C1 segment of cervical spinal cord (tissue), 14 donors: ENCODE data around the gene CFAP46.
"Not testable (repeated sequence)": the region's sequence is repeated elsewhere in the genome, so short reads cannot be mapped to it uniquely, and the experiment has no call there.

Experiments
- DNase-seq, 14 donors: peaks; one replicate each; lab custom pipeline; 2025; lab: John Stamatoyannopoulos, UW

CFAP46 gene

GRCh38 chr10:132929480-132929879, 12.9 kb downstream of the CFAP46 start:
- no peak for DNase-seq

DNA sequence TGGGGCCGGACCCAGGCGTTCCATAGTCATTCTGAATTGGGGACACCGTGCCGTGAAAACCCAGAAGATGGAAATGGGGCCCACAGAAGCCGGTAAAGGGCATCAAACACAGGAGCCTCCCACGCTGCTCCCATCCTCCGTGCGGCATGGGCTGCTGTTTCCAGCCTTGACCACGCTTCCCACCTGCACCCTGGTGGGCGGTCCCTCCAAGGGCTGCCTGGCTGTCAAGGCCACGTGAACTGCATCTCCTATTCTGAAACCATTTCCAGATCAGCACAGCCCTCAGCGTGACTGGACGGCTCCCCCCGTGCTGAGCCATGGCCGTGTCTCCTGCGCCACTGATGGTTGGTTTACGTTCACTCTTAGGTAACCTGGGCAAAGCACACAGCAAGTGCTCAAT, 14.1 kb downstream of the CFAP46 start:
- DNase-seq = no peak

- no peak for DNase-seq
These were observed 14.5 kb downstream of the CFAP46 start for GRCh38 chr10:132927824-132928223.

- DNase-seq = no peak
These were observed 15.4 kb downstream of the CFAP46 start for GRCh38 chr10:132926777-132927650.

GRCh38 chr10:132926070-132926469, 16.3 kb downstream of the CFAP46 start:
- no peak for DNase-seq

- no peak for DNase-seq
These were observed 16.8 kb downstream of the CFAP46 start for GRCh38 chr10:132925614-132926013.

- DNase-seq = no peak
These were observed 17.3 kb downstream of the CFAP46 start for GRCh38 chr10:132925071-132925561.

- no peak for DNase-seq
These were observed 18.1 kb downstream of the CFAP46 start for GRCh38 chr10:132924046-132924952.

DNA sequence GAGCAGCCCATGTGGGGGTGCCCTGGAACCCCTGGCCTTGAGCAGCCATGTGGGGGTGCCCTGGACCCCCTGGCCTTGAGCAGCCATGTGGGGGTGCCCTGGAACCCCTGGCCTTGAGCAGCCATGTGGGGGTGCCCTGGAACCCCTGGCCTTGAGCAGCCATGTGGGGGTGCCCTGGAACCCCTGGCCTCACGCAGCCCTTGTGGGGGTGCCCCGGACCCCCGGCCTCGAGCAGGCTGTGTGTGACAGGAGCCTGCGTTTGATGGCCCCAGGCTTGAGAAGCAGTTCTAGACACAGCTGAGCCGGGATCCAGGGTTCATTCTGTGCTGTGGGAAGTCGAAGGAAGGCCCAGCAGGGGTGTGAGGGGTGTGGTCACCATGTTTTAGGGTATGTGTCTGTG, 19.0 kb downstream of the CFAP46 start:
- DNase-seq = not testable (repeated sequence)

GRCh38 chr10:132922872-132923271, 19.5 kb downstream of the CFAP46 start:
- no peak for DNase-seq

DNA sequence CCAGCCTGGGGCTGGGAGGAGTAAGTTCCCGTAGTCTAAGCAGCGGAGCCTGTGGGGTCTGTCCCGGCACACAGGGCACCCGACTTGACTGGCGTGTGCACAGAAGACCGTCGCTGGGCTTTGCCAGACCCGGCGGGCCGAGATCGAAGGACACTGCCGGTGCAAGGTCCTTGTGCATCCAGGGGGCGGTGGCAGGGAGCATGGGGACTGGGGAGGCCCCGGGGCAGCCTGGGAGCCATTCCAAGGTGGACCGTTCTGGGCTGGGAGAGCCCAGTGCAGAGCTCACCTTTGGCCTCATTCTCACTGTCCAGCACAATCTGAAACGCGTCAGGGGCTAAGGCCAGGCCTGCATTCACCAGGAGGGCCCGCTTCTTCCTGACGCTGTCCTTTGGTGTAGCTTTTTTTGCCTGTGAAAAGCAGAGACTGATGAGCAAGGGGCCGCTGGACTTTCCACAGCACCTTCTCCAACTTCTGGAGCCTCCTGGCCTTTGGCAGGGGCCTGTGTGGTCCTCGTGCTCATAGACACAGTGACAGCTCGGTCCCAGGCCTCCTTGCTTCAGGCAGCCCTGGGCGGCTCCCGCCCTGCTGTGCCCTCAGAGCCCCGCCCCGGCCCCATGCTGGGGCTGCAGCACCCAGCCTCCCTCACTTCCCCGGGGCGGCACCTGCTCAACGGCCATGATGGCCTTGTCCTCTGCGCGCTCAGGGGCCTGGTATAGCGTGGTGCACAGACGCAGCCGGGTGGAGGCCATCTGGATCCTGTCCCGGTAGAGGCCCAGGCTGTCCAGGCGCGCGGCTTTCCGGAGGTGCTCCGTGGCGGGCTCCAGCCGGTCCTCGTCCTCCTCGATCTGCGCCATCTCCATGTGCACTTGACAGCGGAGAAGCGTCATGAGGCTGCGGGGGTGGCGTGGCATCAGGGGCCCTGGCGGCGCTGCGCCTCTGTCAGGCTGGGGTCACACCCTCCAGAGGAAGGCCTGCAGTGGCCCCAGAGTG, 20.3 kb downstream of the CFAP46 start:
- DNase-seq = no peak

- no peak for DNase-seq
These were observed 21.3 kb downstream of the CFAP46 start for GRCh38 chr10:132921086-132921485.

DNA sequence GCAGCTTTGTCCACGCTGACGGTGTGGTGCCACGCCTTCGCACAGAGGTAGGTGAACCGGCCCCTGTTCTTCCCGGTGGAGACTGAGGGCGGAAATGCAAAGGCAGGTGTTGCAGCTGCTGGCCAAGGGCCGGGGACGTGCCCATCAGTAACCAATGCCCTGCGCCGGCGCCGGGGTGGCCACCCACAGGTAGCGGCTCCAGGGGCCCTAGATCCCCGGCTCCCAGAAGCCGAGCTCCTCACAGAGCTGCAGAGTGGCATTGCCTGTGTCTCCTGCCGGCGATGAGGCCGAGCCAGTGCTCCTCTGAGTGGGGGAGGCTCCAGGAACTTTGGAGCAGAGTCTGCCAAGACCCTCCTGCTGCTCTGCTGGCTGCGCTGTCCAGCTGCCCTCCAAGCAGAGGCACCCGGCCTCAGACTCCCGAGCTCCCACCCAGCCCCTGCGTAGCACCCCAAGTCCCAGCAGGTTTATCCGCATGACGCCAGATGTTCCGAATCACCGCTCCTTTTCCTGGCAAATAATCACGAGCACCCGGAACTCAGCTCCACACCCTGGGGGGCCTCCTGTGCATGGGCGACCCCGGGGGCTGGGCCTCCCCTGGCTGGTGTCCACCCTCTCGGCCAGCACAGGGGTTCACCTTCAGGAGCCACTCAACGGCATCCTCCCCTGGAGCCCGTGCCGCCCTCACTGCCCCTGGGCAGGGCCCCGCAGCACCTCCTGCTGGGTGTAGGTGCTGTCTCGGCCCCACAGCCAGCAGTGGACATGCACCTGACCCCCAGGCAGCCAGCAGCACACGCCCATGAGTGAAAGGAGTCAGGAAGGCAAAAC, 22.1 kb downstream of the CFAP46 start:
- DNase-seq = no peak

GRCh38 chr10:132919374-132920100, 22.8 kb downstream of the CFAP46 start:
- DNase-seq = no peak

GRCh38 chr10:132918617-132919373, 23.6 kb downstream of the CFAP46 start:
- DNase-seq = no peak

DNA sequence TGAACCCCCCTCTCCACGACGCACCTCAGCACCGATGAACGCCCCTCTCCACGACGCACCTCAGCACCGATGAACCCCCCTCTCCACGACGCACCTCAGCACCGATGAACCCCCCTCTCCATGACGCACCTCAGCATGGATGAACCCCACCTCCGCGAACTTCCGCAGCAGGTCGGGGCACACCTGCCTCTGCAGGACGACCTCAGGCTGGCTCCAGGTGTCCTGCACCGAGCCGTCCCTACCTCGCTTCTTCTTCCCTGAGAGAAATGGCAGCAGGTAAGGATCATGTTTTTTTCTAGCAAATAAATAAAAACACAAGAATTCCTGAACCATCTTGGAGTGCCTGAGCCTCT, 24.1 kb downstream of the CFAP46 start:
- no peak for DNase-seq

DNA sequence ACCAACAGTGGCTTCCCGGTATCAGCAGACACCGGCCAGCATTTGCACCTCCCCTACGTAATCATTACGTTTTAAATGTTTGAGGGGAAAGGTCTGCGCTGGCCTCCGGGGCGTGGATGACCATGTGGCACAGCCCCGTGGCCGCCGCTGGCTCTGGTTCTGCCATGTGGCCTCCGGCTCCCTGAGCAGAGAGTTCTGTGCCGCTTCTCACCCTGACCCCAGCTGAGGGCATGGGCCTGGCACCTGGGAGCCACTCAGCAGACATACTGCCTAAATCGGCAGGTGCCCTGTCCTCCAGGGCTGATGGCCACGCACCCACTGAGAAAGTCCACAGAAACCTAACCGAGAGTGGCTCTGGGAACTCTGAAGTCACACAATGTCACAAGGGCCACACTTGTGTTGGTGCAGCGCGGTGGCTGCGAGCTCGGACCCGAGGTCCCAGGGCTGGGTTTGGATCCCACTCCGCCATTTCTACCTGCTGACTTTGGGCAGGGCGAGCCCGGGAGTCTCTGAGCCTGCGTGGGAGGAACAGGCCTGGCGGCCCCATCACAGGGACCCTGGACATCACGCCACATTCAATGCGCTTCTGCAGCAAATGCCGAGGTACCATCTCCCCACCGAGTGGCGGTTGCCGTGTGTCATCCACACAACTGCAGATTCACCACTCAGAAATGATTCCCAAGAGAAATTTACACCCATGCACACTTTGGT, 25.3 kb downstream of the CFAP46 start:
- DNase-seq = no peak

GRCh38 chr10:132916421-132916841, 25.9 kb downstream of the CFAP46 start:
- DNase-seq = no peak
